Measurements from ENCODE around the gene SLC8A3. TPM values are rescaled to one million over a fixed set of nuclear protein-coding genes. Genes with fewer than 3 reads are reported as not detected.

The SLC8A3 gene
- total and polyA plus RNA-seq, 2 experiments from 2014 or later, result 0.42 to 2.6 TPM

- H3K36me3 ChIP-seq (replicated peaks; ENCODE audit: insufficient read depth, low read depth), result no peaks in the 10 kb centered on the region
- no peaks in the 10 kb centered on the region for H3K9me2 ChIP-seq (replicated peaks; ENCODE audit: insufficient read depth)
- H2AFZ ChIP-seq, result no peak overlapping the region
- H3K27me3 ChIP-seq, result peaks cover 45% of the 10 kb centered on the region
- H3K27ac ChIP-seq, result no peak overlapping the region
- H3K9me3 ChIP-seq (ENCODE audit: low read depth), result no peaks in the 10 kb centered on the region
- H4K20me1 ChIP-seq (ENCODE audit: insufficient read depth, poor library complexity, severe bottlenecking), result no peaks in the 10 kb centered on the region
- no peak overlapping the region for H3K4me3 ChIP-seq
- WGBS (ENCODE audit: low lambda C conversion rate, missing lambda C conversion rate), result 91% methylated on average over 1 of the region's 1 CpG
- DNase-seq (ENCODE audit: low spot score), result no peak
- no peaks in the 10 kb centered on the region for H3K79me2 ChIP-seq
- H3K4me2 ChIP-seq, result no peak overlapping the region
- no peaks in the 10 kb centered on the region for H3K4me1 ChIP-seq (ENCODE audit: insufficient read depth)
- TF ChIP-seq EZH2 (IDR thresholded peaks at IDR 0.05; ENCODE audit: borderline replicate concordance) (no peak), EZH2phosphoT487 (IDR thresholded peaks at IDR 0.05; ENCODE audit: low read depth, severe bottlenecking, unreplicated experiment) (no peak), CTCF (IDR thresholded peaks at IDR 0.05; ENCODE audit: poor library complexity) (no peak)
Observed at GRCh38 chr14:70180718-70181117, 8.0 kb downstream of the SLC8A3 start.

GRCh38 chr14:70177081-70177800 lies 11.5 kb downstream of the SLC8A3 start:
- H3K79me2 ChIP-seq, result no peaks in the 10 kb centered on the region
- H4K20me1 ChIP-seq (ENCODE audit: insufficient read depth, poor library complexity, severe bottlenecking), result no peaks in the 10 kb centered on the region
- WGBS (ENCODE audit: low lambda C conversion rate, missing lambda C conversion rate), result 70% methylated on average over 3 of the region's 3 CpGs
- DNase-seq (ENCODE audit: low spot score), result no peak
- TF ChIP-seq EZH2 (IDR thresholded peaks at IDR 0.05; ENCODE audit: borderline replicate concordance) (no peak), CTCF (IDR thresholded peaks at IDR 0.05; ENCODE audit: poor library complexity) (no peak), EZH2phosphoT487 (IDR thresholded peaks at IDR 0.05; ENCODE audit: low read depth, severe bottlenecking, unreplicated experiment) (no peak)
- no peaks in the 10 kb centered on the region for H3K9me2 ChIP-seq (replicated peaks; ENCODE audit: insufficient read depth)
- no peaks in the 10 kb centered on the region for H3K36me3 ChIP-seq (replicated peaks; ENCODE audit: insufficient read depth, low read depth)
- peaks cover 13% of the 10 kb centered on the region for H3K27me3 ChIP-seq
- H3K4me1 ChIP-seq (ENCODE audit: insufficient read depth), result no peaks in the 10 kb centered on the region
- no peak overlapping the region for H2AFZ ChIP-seq
- H3K4me3 ChIP-seq, result no peak overlapping the region
- no peaks in the 10 kb centered on the region for H3K9me3 ChIP-seq (ENCODE audit: low read depth)
- H3K27ac ChIP-seq, result no peak overlapping the region
- no peak overlapping the region for H3K4me2 ChIP-seq

- Histone ChIP-seq H2AFZ (no peak overlapping the region), H3K9me3 (ENCODE audit: low read depth) (no peaks in the 10 kb centered on the region), H3K79me2 (no peaks in the 10 kb centered on the region), H3K27ac (no peak overlapping the region), H3K4me3 (no peak overlapping the region), H3K36me3 (replicated peaks; ENCODE audit: insufficient read depth, low read depth) (no peaks in the 10 kb centered on the region), H4K20me1 (ENCODE audit: insufficient read depth, poor library complexity, severe bottlenecking) (no peaks in the 10 kb centered on the region), H3K9me2 (replicated peaks; ENCODE audit: insufficient read depth) (no peaks in the 10 kb centered on the region), H3K4me1 (ENCODE audit: insufficient read depth) (no peaks in the 10 kb centered on the region), H3K27me3 (no peaks in the 10 kb centered on the region), H3K4me2 (no peak overlapping the region)
- TF ChIP-seq EZH2 (IDR thresholded peaks at IDR 0.05; ENCODE audit: borderline replicate concordance), result no peak
- no peak for TF ChIP-seq EZH2phosphoT487 (IDR thresholded peaks at IDR 0.05; ENCODE audit: low read depth, severe bottlenecking, unreplicated experiment)
- TF ChIP-seq CTCF (IDR thresholded peaks at IDR 0.05; ENCODE audit: poor library complexity), result no peak
- WGBS (ENCODE audit: low lambda C conversion rate, missing lambda C conversion rate), result 90% methylated on average over 6 of the region's 6 CpGs
- DNase-seq (ENCODE audit: low spot score), result no peak
Observed at GRCh38 chr14:70173569-70173968, 15.2 kb downstream of the SLC8A3 start.

All from hepatocyte (in vitro differentiated cells).